GM18951 (cell line): ENCODE measurements around the gene NEURL2.
"Not testable (repeated sequence)": the region's sequence is repeated elsewhere in the genome, so short reads cannot be mapped to it uniquely, and the experiment has no call there.

Source experiments
- POLR2A ChIP-seq: IDR thresholded peaks from 4 replicates; pipeline ENCODE4 v1.6.1; 2011; ENCODE audit warnings: mild to moderate bottlenecking; ENCODE audit not compliant: insufficient read length, insufficient read depth; ENCODE audit errors: extremely low read depth
- in situ Hi-C: fragments of 300-500 bp; cut with MboI; formaldehyde crosslinking; loops from one replicate; pipeline ENCODE4 v1.12.0; 2022; ENCODE audit warnings: low sequenced_read_pairs, mixed read lengths, inconsistent platforms; ENCODE audit not compliant: unreplicated experiment

Gene NEURL2

GRCh38 chr20:45886590-45887345, 4.2 kb downstream of the NEURL2 start:
- in situ Hi-C loops, result no loop called here
- no peak for TF ChIP-seq POLR2A

DNA sequence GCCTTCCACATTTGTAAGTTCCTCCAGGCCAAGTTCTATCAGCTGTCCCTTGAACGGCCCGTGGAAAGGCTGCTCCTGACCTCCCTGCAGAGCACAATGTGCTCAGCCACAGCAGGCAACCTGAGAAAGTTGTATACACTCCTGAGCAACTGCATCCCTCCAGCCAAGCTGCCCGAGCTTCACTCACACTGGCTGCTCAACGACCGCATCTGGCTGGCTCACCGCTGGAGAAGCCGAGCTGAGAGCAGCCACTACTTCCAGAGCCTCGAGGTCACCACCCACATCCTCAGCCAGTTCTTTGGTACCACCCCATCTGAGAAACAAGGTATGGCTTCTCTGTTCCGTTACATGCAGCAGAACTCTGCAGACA, 7.9 kb downstream of the NEURL2 start:
- in situ Hi-C loops, result no loop called here

GRCh38 chr20:45882469-45883099, 8.4 kb downstream of the NEURL2 start:
- in situ Hi-C loops, result no loop called here
- TF ChIP-seq POLR2A, result no peak

More for the DNA sequence above, 7.9 kb downstream of the NEURL2 start:
- no peak for TF ChIP-seq POLR2A

DNA sequence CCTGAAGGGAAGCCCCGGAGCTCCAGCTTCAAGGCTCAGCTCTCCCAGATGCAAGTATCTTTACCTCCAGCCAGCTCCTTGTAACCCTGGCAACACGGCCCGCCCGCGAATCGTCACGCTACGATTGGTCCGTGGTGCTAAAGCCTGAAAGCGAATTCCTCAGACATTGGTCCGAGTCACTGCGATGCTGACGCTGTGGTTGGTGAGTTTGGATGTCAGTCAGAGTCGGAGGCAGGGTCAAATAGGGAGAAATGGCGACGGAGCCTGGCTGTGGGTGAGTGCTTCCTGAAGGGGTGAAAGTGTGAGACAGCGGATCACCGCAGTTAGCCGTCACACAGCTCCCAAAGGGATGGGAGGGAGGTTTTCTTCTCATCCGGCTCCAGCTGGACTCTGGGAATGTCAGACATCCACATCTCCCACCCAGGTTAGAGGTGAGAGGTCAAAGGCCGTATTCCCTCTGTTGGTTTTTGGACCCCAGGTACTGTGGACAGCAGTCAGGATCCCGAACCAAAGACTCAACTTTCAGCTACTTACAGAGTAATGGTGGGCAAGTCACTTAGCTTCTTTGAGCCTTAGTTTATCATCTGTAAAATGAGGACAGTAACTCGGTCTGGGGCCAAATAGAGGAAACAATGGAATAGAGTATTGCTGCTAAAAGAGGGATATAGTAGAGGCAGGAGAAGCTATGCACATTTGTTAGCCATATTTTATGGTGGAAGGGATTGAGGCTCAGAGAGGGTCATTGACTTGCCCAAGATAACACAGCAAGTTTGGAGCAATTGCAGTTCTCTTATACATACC, 9.8 kb downstream of the NEURL2 start, which contains the start of gene ZSWIM1:
ZSWIM1 (plus strand) TSS at position 240 of the 801 bp plus-strand sequence. CDS start 1,366 bp downstream, outside the sequence.
- in situ Hi-C loops, result no loop called here
- peak; percentile 86 for TF ChIP-seq POLR2A

GRCh38 chr20:45878076-45878761, 12.8 kb downstream of the NEURL2 start:
- in situ Hi-C loops, result no loop called here
- no peak for TF ChIP-seq POLR2A

GRCh38 chr20:45874576-45874975, 16.4 kb downstream of the NEURL2 start:
- in situ Hi-C loops, result no loop called here
- no peak for TF ChIP-seq POLR2A

GRCh38 chr20:45874104-45874481, 16.9 kb downstream of the NEURL2 start:
- in situ Hi-C loops, result not testable (repeated sequence)

- TF ChIP-seq POLR2A, result no peak
- in situ Hi-C loops, result no loop called here
Measured at GRCh38 chr20:45873409-45874103, 17.5 kb downstream of the NEURL2 start.

GRCh38 chr20:45872626-45873025, 18.4 kb downstream of the NEURL2 start:
- no peak for TF ChIP-seq POLR2A
- in situ Hi-C loops, result no loop called here

GRCh38 chr20:45867819-45868176, 23.2 kb downstream of the NEURL2 start:
- in situ Hi-C loops, result no loop called here
- TF ChIP-seq POLR2A, result no peak

DNA sequence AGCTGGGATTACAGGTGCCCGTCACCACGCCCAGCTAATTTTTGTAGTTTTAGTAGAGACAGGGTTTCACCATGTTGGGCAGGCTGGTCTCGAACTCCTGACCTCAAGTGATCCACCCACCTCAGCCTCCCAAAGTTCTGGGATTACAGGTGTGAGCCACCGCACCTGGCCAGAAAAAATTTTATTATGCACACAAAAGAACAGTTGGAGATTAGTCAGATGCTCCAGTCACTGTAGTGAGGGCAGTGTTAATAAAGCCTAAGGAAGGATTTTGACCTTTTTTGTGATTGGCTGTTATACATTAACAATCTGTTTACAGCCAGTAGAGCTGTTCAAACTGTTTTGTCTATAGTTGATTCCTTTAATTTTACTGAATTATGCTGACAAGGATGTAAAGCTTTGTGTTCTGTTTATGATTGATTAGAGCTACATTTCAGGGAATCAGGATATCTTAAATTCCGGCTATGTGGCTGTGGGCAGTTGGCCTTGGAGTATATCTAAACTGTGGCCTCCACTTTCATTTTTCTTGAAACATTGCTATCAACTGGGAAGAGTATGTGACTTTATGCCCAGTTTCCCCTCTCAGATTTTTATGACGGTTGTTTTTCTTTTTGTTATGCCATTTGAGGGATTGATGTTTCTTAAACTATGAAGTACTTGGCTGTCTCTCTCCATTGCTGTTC, 23.7 kb downstream of the NEURL2 start:
- no peak for TF ChIP-seq POLR2A
- in situ Hi-C loops, result no loop called here

- in situ Hi-C loops, result no loop called here
Measured at GRCh38 chr20:45866454-45866853, 24.6 kb downstream of the NEURL2 start.

More at GRCh38 chr20:45866454-45866853, 24.6 kb downstream of the NEURL2 start:
- TF ChIP-seq POLR2A, result no peak
